OCI-LY3 (cell line): ENCODE data around the gene GRN.

Source experiments
- H2AFZ ChIP-seq: fragments of 200-600, 300-600 bp; shearing (Covaris generic); 2 replicates; pipeline ENCODE4 v1.6.0; 2014; ENCODE audit warnings: antibody characterized with exemption, low read depth, low read length
- H3K27ac ChIP-seq: fragments of 200-600, 300-600 bp; sonication (generic); 2 replicates; pipeline ENCODE4 v1.5.1; 2014; ENCODE audit warnings: mild to moderate bottlenecking, low read length, moderate library complexity, mixed read lengths
- H3K27me3 ChIP-seq: fragments of 200-600, 300-600 bp; sonication (generic); 2 replicates; pipeline ENCODE4 v1.6.1; 2014; ENCODE audit warnings: low read depth, low read length, mixed read lengths
- H3K36me3 ChIP-seq: fragments of 200-600, 300-600 bp; sonication (generic); replicated peaks from 2 replicates; pipeline ENCODE3; 2014; ENCODE audit warnings: low read depth, low read length, mixed read lengths
- H3K4me1 ChIP-seq: fragments of 300-600, 200-600 bp; sonication (generic); 2 replicates; pipeline ENCODE4 v1.6.1; 2014; ENCODE audit warnings: low read length, mixed read lengths
- H3K4me2 ChIP-seq: fragments of 200-600, 300-600 bp; sonication (generic); 2 replicates; pipeline ENCODE4 v1.6.1; 2014; ENCODE audit warnings: low read length, mixed read lengths
- H3K4me3 ChIP-seq: fragments of 300-600, 200-600 bp; sonication (generic); 2 replicates; pipeline ENCODE4 v1.5.1; 2014; ENCODE audit warnings: antibody characterized with exemption, mild to moderate bottlenecking, low read length, moderate library complexity
- H3K79me2 ChIP-seq: fragments of 300-600, 200-600 bp; shearing (Covaris generic); 2 replicates; pipeline ENCODE4 v1.6.1; 2014; ENCODE audit warnings: mild to moderate bottlenecking, low read length, mixed read lengths
- H3K9ac ChIP-seq: fragments of 300-600, 200-600 bp; shearing (Covaris generic); 2 replicates; pipeline ENCODE4 v1.6.0; 2014; ENCODE audit warnings: mild to moderate bottlenecking, low read length, moderate library complexity
- H3K9me3 ChIP-seq: fragments of 200-600, 300-600 bp; shearing (Covaris generic); 2 replicates; pipeline ENCODE4 v1.6.1; 2014; ENCODE audit warnings: low read length, mixed read lengths; ENCODE audit not compliant: insufficient read depth
- H4K20me1 ChIP-seq: fragments of 200-600, 300-600 bp; sonication (generic); 2 replicates; pipeline ENCODE4 v1.6.1; 2016; ENCODE audit warnings: low read length, mixed read lengths; ENCODE audit not compliant: insufficient read depth
- EZH2phosphoT487 ChIP-seq: fragments of 200-600 bp; shearing (Covaris generic); IDR thresholded peaks from 2 replicates; pipeline ENCODE4 v1.6.1; 2018; ENCODE audit warnings: antibody characterized with exemption, mixed run types, low read depth
- TF ChIP-seq, protein P1 (sequence below): fragments of 200-600, 300-600 bp; sonication (generic); IDR thresholded peaks from 2 replicates; pipeline ENCODE4 v1.5.1; 2014; ENCODE audit warnings: antibody characterized with exemption, low read length, low read depth

The GRN gene

DNA sequence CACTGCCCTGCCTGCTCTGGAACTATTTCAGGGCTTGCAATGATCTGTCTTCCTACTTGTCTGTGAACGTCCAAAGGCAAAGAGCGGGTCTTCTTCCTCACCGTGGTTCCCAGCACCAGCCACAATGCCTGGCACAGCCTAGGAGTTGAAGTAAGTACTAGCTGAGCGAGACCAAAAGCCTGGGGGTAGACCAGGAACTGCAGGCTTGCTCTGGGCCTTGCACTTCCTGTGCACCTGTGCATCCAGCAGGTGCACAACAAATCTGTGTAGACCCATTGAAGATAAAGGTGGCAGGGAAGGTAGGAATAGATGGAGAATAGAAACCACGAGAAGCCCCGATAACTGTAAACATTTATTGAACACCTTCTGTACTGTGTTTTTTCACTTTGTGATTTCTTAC lies 13.9 kb downstream of the GRN start:
- Histone ChIP-seq H3K4me1 (peaks cover 12% of the 10 kb centered on the region), H3K36me3 (no peaks in the 10 kb centered on the region), H3K79me2 (no peaks in the 10 kb centered on the region), H4K20me1 (no peaks in the 10 kb centered on the region), H3K4me3 (no peak overlapping the region), H2AFZ (no peak overlapping the region), H3K27ac (no peak overlapping the region), H3K27me3 (no peaks in the 10 kb centered on the region), H3K9ac (no peak overlapping the region), H3K9me3 (no peaks in the 10 kb centered on the region), H3K4me2 (no peak overlapping the region)
- TF ChIP-seq, protein P1, sequence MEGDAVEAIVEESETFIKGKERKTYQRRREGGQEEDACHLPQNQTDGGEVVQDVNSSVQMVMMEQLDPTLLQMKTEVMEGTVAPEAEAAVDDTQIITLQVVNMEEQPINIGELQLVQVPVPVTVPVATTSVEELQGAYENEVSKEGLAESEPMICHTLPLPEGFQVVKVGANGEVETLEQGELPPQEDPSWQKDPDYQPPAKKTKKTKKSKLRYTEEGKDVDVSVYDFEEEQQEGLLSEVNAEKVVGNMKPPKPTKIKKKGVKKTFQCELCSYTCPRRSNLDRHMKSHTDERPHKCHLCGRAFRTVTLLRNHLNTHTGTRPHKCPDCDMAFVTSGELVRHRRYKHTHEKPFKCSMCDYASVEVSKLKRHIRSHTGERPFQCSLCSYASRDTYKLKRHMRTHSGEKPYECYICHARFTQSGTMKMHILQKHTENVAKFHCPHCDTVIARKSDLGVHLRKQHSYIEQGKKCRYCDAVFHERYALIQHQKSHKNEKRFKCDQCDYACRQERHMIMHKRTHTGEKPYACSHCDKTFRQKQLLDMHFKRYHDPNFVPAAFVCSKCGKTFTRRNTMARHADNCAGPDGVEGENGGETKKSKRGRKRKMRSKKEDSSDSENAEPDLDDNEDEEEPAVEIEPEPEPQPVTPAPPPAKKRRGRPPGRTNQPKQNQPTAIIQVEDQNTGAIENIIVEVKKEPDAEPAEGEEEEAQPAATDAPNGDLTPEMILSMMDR = no peak
- TF ChIP-seq EZH2phosphoT487 = no peak

DNA sequence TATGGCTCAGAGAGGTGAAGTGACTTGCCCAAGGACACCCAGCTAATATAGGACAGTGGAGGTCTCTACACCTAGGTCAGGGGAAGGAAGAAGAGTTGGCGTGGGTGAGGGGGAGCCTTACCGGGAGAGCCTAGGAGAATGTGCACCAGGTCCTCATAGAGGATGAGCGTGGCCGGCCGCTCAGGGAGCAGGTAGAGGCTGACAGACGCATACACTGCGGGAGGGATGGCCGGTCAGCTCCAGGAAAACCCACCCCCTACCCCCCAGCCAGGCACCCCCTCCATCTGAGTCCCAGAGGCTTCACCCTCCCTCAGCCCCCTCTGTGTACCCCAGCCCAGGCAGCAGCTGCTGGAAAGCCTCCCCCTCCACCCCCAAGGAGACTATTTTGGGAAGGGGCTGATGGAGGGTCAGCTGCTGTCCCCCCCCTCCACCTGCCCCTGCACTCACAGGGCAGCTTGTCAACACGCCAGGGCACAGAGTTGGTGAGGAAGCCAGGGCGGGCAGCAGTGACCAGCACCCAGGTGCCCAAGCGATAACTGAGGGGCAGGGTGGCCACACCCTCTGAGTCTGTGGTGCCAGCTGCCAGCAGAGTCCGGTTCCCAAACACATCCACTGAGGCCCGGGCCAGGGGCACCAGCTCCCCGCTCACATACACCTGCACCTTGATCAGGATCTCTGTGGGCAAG lies 14.5 kb downstream of the GRN start:
- TF ChIP-seq, protein P1 = no peak
- TF ChIP-seq EZH2phosphoT487 = no peak
- H3K4me3 ChIP-seq = no peak overlapping the region
- H2AFZ ChIP-seq = no peak overlapping the region
- no peaks in the 10 kb centered on the region for H3K36me3 ChIP-seq
- no peaks in the 10 kb centered on the region for H3K9me3 ChIP-seq
- H4K20me1 ChIP-seq = no peaks in the 10 kb centered on the region
- no peak overlapping the region for H3K9ac ChIP-seq
- no peaks in the 10 kb centered on the region for H3K79me2 ChIP-seq
- H3K4me2 ChIP-seq = no peak overlapping the region
- H3K27me3 ChIP-seq = no peaks in the 10 kb centered on the region
- H3K27ac ChIP-seq = no peak overlapping the region
- peaks cover 12% of the 10 kb centered on the region for H3K4me1 ChIP-seq

DNA sequence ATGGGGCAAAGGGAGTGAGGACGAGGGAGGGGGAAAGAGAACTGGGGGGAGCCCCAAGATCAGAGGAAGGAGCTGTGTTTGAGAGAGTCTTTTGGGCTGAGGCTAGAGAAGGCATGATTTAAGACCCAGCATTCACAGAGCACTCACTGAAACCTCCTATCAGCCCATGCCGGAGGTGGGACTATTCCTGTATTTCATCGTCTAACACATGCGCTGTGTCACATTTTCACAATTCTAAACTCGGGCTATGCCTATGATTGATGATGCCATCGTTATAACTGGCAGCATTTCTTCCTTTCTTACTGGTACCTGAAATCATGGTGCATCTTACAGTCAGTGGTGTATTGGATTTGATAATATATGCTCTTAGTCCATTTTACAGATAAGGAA lies 15.0 kb downstream of the GRN start:
- no peak overlapping the region for H3K4me2 ChIP-seq
- H3K4me3 ChIP-seq = no peak overlapping the region
- no peaks in the 10 kb centered on the region for H3K36me3 ChIP-seq
- no peaks in the 10 kb centered on the region for H3K27me3 ChIP-seq
- H2AFZ ChIP-seq = no peak overlapping the region
- no peak overlapping the region for H3K9ac ChIP-seq
- no peaks in the 10 kb centered on the region for H3K79me2 ChIP-seq
- TF ChIP-seq, protein P1 = no peak
- TF ChIP-seq EZH2phosphoT487 = no peak
- H3K9me3 ChIP-seq = no peaks in the 10 kb centered on the region
- no peaks in the 10 kb centered on the region for H4K20me1 ChIP-seq
- peaks cover 8% of the 10 kb centered on the region for H3K4me1 ChIP-seq
- H3K27ac ChIP-seq = no peak overlapping the region

DNA sequence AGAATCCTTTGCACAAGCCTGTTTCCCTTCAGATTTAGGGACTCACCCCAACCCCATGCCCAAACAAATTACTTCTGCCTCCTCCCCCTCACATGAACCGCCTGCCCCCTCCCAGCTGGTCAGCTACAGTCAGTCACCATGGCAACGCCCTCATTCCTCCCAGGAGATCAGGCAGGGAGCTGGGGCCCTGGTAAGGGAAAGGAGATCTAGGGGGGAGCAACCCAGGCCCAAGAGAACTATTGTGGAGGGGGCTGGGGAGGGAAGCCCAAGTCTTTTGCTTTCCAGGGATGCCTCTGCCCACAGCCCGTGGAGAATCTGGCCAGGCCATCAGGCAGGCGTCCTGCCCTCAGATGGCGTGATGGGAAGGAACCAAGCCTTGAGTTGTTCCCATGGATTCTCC lies 15.7 kb downstream of the GRN start:
- H3K4me1 ChIP-seq = peaks cover 7% of the 10 kb centered on the region
- no peak overlapping the region for H3K4me3 ChIP-seq
- H3K27me3 ChIP-seq = 0 out of 2 replicates have a peak, but pooled peaks cover 5% of the 10 kb centered on the region
- no peaks in the 10 kb centered on the region for H3K9me3 ChIP-seq
- H2AFZ ChIP-seq = no peak overlapping the region
- no peaks in the 10 kb centered on the region for H3K36me3 ChIP-seq
- H3K9ac ChIP-seq = no peak overlapping the region
- no peak overlapping the region for H3K27ac ChIP-seq
- no peaks in the 10 kb centered on the region for H4K20me1 ChIP-seq
- TF ChIP-seq EZH2phosphoT487 = no peak
- TF ChIP-seq, protein P1 = no peak
- H3K4me2 ChIP-seq = no peak overlapping the region
- no peaks in the 10 kb centered on the region for H3K79me2 ChIP-seq
